AG04449 (cell line): Measurements from ENCODE around the gene KCTD1.
"Not testable (repeated sequence)": the region's sequence is repeated elsewhere in the genome, so short reads cannot be mapped to it uniquely, and the experiment has no call there.

Source experiments
- CTCF ChIA-PET: fragments of 350-600 bp; formaldehyde crosslinking; extraction: SDS; loops from one replicate; lab custom pipeline; 2021; ENCODE audit warnings: antibody characterized with exemption; lab: Yijun Ruan, JAX
- POLR2A ChIA-PET: fragments of 400-600, 350-600 bp; formaldehyde crosslinking; extraction: SDS; loops from one replicate; lab custom pipeline; 2020; ENCODE audit warnings: antibody characterized with exemption, inconsistent platforms; lab: Yijun Ruan, JAX
- DNase-seq: peaks from one replicate; pipeline ENCODE4 v3.0.0-alpha.2; 2010; ENCODE audit warnings: low read depth, low spot score
- H3K4me3 ChIP-seq: 2 replicates; pipeline ENCODE4 v1.5.1; 2011; ENCODE audit warnings: low read depth, mild to moderate bottlenecking, control low read depth, low read length
- CTCF ChIP-seq: IDR thresholded peaks from one replicate; pipeline ENCODE4 v1.5.1; 2011; ENCODE audit warnings: mild to moderate bottlenecking, moderate library complexity, low read length, control low read depth, inconsistent platforms; ENCODE audit not compliant: insufficient read depth; ENCODE audit errors: missing control alignments

The KCTD1 gene

GRCh38 chr18:26439537-26439936 is 108.8 kb downstream of the KCTD1 start:
- POLR2A ChIA-PET = no interaction called here
- DNase-seq = no peak
- CTCF ChIA-PET = interaction anchor here (1.1 kb wide), 1 partner anchor 22 kb away, joined by 3 read pairs; no protein-coding TSS in a partner anchor
- H3K4me3 ChIP-seq = no peak overlapping the region
- TF ChIP-seq CTCF = no peak

GRCh38 chr18:26438980-26439379 is 109.4 kb downstream of the KCTD1 start:
- ChIA-PET CTCF (interaction anchor here (1.1 kb wide), 1 partner anchor 22 kb away, joined by 3 read pairs; no protein-coding TSS in a partner anchor), POLR2A (no interaction called here)
- no peak overlapping the region for H3K4me3 ChIP-seq
- no peak for TF ChIP-seq CTCF
- DNase-seq = no peak

GRCh38 chr18:26437634-26438033 is 110.7 kb downstream of the KCTD1 start:
- DNase-seq, CTCF ChIA-PET, POLR2A ChIA-PET: not testable (repeated sequence)

GRCh38 chr18:26436176-26437051 is 111.9 kb downstream of the KCTD1 start:
- ChIA-PET POLR2A (no interaction called here), CTCF (no interaction called here)
- no peak overlapping the region for H3K4me3 ChIP-seq
- DNase-seq = peak; percentile 54
- no peak for TF ChIP-seq CTCF

More at GRCh38 chr18:26437634-26438033, 110.7 kb downstream of the KCTD1 start:
- not testable (repeated sequence) for H3K4me3 ChIP-seq

- CTCF ChIA-PET = no interaction called here
- H3K4me3 ChIP-seq = no peak overlapping the region
- DNase-seq = no peak
- POLR2A ChIA-PET = no interaction called here
- no peak for TF ChIP-seq CTCF
These were observed 112.8 kb downstream of the KCTD1 start for GRCh38 chr18:26435415-26436095.

GRCh38 chr18:26434887-26435286 is 113.5 kb downstream of the KCTD1 start:
- H3K4me3 ChIP-seq = no peak overlapping the region
- CTCF ChIA-PET = no interaction called here
- no peak for TF ChIP-seq CTCF
- DNase-seq = no peak
- POLR2A ChIA-PET = no interaction called here
